ENCODE results near the gene MAML3.

DNA sequence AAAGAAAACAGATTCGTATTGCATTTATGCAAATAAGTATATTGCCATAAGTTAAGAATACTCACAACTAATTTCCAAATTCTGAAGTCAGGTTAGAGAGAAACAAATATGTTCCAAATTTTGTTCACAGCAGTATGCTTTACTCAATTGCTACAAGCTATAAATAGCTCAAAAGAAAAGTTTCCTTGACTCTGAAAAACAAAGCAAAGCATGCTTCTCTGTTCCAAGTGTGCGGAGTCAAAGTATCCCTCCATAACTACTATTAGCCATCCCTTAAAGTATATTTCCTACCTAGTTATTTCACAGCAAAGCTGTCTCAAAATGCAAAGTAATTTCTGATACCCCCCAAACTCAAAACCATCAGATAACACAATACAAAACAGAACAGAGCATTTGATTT lies 441.1 kb downstream of the MAML3 start:
- no peak for TF ChIP-seq CTCF (IDR thresholded peaks at IDR 0.05; ENCODE audit: insufficient read depth, low read length)
- TF ChIP-seq POLR2AphosphoS5 (IDR thresholded peaks at IDR 0.05; ENCODE audit: low read depth) = no peak
- TF ChIP-seq, protein P1, sequence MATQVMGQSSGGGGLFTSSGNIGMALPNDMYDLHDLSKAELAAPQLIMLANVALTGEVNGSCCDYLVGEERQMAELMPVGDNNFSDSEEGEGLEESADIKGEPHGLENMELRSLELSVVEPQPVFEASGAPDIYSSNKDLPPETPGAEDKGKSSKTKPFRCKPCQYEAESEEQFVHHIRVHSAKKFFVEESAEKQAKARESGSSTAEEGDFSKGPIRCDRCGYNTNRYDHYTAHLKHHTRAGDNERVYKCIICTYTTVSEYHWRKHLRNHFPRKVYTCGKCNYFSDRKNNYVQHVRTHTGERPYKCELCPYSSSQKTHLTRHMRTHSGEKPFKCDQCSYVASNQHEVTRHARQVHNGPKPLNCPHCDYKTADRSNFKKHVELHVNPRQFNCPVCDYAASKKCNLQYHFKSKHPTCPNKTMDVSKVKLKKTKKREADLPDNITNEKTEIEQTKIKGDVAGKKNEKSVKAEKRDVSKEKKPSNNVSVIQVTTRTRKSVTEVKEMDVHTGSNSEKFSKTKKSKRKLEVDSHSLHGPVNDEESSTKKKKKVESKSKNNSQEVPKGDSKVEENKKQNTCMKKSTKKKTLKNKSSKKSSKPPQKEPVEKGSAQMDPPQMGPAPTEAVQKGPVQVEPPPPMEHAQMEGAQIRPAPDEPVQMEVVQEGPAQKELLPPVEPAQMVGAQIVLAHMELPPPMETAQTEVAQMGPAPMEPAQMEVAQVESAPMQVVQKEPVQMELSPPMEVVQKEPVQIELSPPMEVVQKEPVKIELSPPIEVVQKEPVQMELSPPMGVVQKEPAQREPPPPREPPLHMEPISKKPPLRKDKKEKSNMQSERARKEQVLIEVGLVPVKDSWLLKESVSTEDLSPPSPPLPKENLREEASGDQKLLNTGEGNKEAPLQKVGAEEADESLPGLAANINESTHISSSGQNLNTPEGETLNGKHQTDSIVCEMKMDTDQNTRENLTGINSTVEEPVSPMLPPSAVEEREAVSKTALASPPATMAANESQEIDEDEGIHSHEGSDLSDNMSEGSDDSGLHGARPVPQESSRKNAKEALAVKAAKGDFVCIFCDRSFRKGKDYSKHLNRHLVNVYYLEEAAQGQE (IDR thresholded peaks at IDR 0.05; ENCODE audit: insufficient replicate concordance, low read depth) = no peak
- TF ChIP-seq SPI1 (IDR thresholded peaks at IDR 0.05; ENCODE audit: borderline replicate concordance, low read depth) = no peak
- no peak for TF ChIP-seq GABPA (IDR thresholded peaks at IDR 0.05; ENCODE audit: low read depth)

Measured in HL-60 (cell line).